BLaER1 treated with 17β-estradiol and CSF1 and Interleukin-3, amounts not matched to agents 10 nM and 100 nM (cell line): ENCODE results near the gene CD6.

Source experiments
- H3K27ac ChIP-seq, 11 experiments: shearing (Covaris generic); formaldehyde crosslinking; 2 replicates each; pipeline ENCODE4 v1.8.1; 2022
- H3K27me3 ChIP-seq, 11 experiments: shearing (Covaris generic); formaldehyde crosslinking; 2 replicates each; pipeline ENCODE4 v1.8.1; 2022
- H3K36me3 ChIP-seq, 11 experiments: shearing (Covaris generic); formaldehyde crosslinking; 2 replicates each; pipeline ENCODE4 v1.8.1; 2022
- H3K4me1 ChIP-seq, 10 experiments: shearing (Covaris generic); formaldehyde crosslinking; 2 replicates each; pipeline ENCODE4 v1.8.1; 2022
- H3K4me2 ChIP-seq, 11 experiments: shearing (Covaris generic); formaldehyde crosslinking; 2 replicates each; pipeline ENCODE4 v1.8.1; 2022
- H3K4me3 ChIP-seq, 10 experiments: shearing (Covaris generic); formaldehyde crosslinking; 2 replicates each; pipeline ENCODE4 v1.8.1; 2022
- H3K9ac ChIP-seq, 11 experiments: shearing (Covaris generic); formaldehyde crosslinking; 2 replicates each; pipeline ENCODE4 v1.8.1; 2022
- H3K9me3 ChIP-seq, 11 experiments: shearing (Covaris generic); formaldehyde crosslinking; replicated peaks in 1 of 11; 2 replicates each; pipeline ENCODE4 v1.8.1; 2022
- H4K20me1 ChIP-seq, 11 experiments: shearing (Covaris generic); formaldehyde crosslinking; 2 replicates each; pipeline ENCODE4 v1.8.1; 2022
- Cebpa-rat ChIP-seq, 11 experiments: shearing (Covaris generic); IDR thresholded peaks; 2 replicates each; pipeline ENCODE4 v1.8.1; 2022

CD6 gene

DNA sequence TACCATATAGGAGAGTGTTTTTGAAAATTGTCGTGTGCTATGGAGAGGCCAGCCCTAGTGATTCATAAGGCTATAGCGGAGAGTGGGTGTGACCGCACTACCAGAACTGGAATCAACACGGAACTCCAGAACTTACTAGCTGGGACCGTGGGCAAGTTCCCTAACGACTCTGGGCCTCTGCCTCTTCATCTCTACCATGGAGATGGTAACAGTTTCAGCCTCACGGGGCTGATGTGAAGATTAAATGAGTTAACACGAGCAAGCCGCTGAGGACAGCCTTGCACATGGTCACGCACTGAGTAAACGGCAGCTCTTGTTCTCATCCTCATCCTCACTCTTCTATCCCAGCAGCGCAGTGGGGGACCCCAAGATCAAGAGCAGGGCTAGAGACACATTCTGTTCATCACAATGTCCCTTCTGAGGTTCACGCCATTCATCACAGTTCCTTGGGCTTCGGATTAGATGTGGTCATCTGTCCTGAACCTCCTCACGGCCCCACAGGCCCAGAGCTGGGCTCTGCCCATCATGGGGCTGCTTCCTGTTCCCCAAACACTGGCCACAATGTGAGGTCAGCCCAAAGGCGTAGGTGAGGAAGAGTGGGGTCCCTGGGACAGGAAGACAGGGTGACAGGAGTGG is 83.6 kb downstream of the CD6 start:
- Histone ChIP-seq H3K4me3 (no peak overlapping the region), H3K4me2 (peak overlapping the region in 2 of 11 experiments; percentile 8 to 15; a peak in 3 of 22 replicates), H3K9ac (no peak overlapping the region), H3K27ac (no peak overlapping the region), H3K4me1 (peaks cover 17 to 30% (median 22%) of the 10 kb centered on the region in 10 experiments), H3K27me3 (peaks cover 0 to 3% (median 0%) of the 10 kb centered on the region in 11 experiments; a peak in 1 of 22 replicates), H3K9me3 (no peaks in the 10 kb centered on the region), H4K20me1 (peaks cover 0 to 3% (median 0%) of the 10 kb centered on the region in 11 experiments; a peak in 1 of 22 replicates), H3K36me3 (no peaks in the 10 kb centered on the region)
- no peak for TF ChIP-seq Cebpa-rat (IDR thresholded peaks at IDR 0.05)

DNA sequence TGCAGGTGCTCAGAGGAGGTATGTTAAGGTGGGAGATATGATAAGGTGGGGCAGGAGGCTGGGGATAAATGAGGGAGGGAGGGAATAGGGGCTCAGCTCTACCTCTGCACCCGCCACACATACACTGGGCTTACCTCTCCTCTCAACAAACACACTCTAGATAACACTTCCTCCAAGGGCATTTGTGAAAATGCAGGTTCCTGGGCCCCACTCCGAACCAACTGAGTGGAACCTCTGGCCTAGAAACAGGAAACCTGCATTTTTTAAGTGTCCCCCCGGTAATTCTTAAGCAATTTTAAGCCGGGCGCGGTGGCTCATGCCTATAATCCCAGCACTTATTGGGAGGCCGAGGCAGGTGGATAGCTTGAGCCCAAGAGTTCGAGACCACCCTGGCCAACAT is 84.3 kb downstream of the CD6 start:
- H3K4me1 ChIP-seq: peaks cover 21 to 31% (median 26%) of the 10 kb centered on the region in 10 experiments
- H3K9me3 ChIP-seq: no peaks in the 10 kb centered on the region
- no peak overlapping the region for H3K4me3 ChIP-seq
- peaks cover 0 to 3% (median 0%) of the 10 kb centered on the region in 11 experiments; a peak in 1 of 22 replicates for H3K27me3 ChIP-seq
- TF ChIP-seq Cebpa-rat (IDR thresholded peaks at IDR 0.05): no peak
- no peak overlapping the region for H3K27ac ChIP-seq
- H4K20me1 ChIP-seq: peaks cover 0 to 3% (median 0%) of the 10 kb centered on the region in 11 experiments; a peak in 1 of 22 replicates
- no peaks in the 10 kb centered on the region for H3K36me3 ChIP-seq
- H3K9ac ChIP-seq: no peak overlapping the region
- H3K4me2 ChIP-seq: no peak overlapping the region

DNA sequence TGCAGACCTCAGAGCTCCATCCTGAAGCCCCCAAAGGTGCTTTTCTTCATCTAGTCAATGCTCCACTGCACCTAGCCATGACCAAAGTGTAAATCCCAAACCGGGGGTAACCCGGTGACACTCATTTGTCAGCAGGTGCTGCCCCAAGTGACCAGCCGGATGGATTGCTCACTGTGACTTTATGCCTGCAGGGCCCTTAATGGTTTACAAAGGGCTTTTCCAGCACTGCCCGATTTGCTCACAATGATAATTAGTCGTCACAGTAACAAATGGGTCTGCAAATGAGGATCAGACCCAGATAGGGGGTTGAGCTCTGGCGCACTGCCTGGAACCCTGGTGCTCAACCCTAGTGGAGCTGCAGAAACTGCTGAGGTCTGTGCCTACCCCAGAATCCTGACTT is 85.1 kb downstream of the CD6 start:
- no peak overlapping the region for H3K4me2 ChIP-seq
- peaks cover 0 to 3% (median 0%) of the 10 kb centered on the region in 11 experiments; a peak in 1 of 22 replicates for H3K27me3 ChIP-seq

DNA sequence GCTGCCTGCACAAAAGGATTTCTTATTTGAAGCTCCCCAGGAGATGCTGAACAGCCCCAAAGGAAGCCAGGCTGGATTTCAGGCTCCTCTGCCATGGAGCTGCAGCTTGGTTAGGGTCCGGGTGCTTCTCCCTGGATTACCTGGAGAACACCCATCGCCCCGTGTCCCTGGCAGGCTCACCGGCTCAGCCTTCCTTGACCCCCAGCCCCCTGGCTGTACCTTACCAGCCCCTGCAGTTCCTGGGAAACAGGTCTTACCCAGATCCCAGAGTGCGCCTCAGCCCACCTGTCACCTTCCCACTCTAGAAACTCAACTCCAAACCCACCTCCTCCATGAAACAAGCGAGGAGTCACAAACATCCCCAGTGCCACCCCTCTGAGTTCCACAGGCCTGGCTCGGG is 85.5 kb downstream of the CD6 start:
- Histone ChIP-seq H3K36me3 (no peaks in the 10 kb centered on the region), H4K20me1 (peaks cover 0 to 3% (median 0%) of the 10 kb centered on the region in 11 experiments; a peak in 1 of 22 replicates)

More for the DNA sequence above, 85.1 kb downstream of the CD6 start:
- peaks cover 0 to 3% (median 0%) of the 10 kb centered on the region in 11 experiments; a peak in 1 of 22 replicates for H4K20me1 ChIP-seq
- no peak overlapping the region for H3K27ac ChIP-seq
- H3K4me1 ChIP-seq: peaks cover 27 to 38% (median 32%) of the 10 kb centered on the region in 10 experiments
- no peak overlapping the region for H3K9ac ChIP-seq
- no peak overlapping the region for H3K4me3 ChIP-seq
- no peaks in the 10 kb centered on the region for H3K9me3 ChIP-seq
- no peak for TF ChIP-seq Cebpa-rat (IDR thresholded peaks at IDR 0.05)
- no peaks in the 10 kb centered on the region for H3K36me3 ChIP-seq

DNA sequence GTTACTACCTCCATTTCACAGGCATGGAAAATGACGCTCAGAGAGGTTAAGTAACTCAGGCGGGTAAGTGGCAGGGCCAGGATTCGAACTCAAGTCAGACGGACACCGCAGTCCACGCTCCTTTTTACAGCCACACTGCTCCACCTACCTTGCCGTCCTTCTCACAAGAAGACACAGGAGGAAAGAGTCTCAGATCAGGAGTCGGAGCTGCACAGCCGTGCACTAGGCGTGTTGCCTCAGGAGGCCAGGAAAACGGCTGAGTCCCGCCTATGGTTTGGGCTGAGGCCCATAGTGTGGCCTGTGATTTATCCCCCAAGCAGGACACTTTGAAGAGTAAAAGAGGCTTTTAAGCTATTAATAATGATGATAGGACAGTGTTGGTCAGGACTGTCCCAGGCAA is 86.1 kb downstream of the CD6 start:
- no peaks in the 10 kb centered on the region for H3K9me3 ChIP-seq
- no peak for TF ChIP-seq Cebpa-rat (IDR thresholded peaks at IDR 0.05)
- H3K4me2 ChIP-seq: no peak overlapping the region

More for the DNA sequence above, 85.5 kb downstream of the CD6 start:
- H3K4me3 ChIP-seq: no peak overlapping the region
- H3K9me3 ChIP-seq: no peaks in the 10 kb centered on the region
- TF ChIP-seq Cebpa-rat (IDR thresholded peaks at IDR 0.05): no peak
- H3K4me2 ChIP-seq: no peak overlapping the region
- H3K9ac ChIP-seq: no peak overlapping the region
- H3K4me1 ChIP-seq: peaks cover 27 to 42% (median 35%) of the 10 kb centered on the region in 10 experiments
- H3K27me3 ChIP-seq: peaks cover 0 to 3% (median 0%) of the 10 kb centered on the region in 11 experiments; a peak in 1 of 22 replicates
- no peak overlapping the region for H3K27ac ChIP-seq

DNA sequence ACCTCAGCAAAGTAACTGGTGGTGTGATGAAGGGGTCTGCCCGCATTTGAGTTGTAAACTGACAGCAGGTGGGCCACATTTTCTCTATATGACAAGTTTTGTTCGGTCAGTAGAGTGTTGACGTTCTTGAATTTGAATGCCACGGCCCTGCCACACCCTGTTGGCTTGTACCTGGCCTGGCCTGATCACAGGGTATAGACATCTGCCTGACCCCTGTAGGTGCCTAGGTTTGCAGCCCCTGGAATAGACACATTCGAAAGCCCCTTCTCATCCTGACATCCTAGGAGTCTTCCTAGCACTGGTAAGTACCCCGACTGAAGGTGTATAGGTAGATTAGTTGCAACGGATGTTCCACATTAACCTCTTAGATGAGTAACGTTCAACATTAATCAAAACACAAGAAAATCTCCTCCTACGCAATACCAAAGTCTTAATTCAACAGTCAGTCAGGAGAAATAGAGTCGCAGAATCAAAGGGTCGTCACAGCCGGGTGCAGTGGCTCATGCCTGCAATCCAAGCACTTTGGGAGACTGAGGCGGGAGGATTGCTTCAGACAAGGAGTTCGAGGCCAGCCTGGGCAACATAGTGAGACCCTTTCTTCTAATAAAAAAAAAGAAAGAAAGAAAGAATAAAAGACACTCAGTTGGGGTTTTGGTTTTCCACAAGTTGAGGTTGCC is 87.2 kb downstream of the CD6 start:
- Histone ChIP-seq H4K20me1 (peaks cover 0 to 5% (median 0%) of the 10 kb centered on the region in 11 experiments; a peak in 1 of 22 replicates), H3K4me2 (peak overlapping the region in 2 of 11 experiments; percentile 73 to 93; a peak in 3 of 22 replicates)
- TF ChIP-seq Cebpa-rat (IDR thresholded peaks at IDR 0.05): no peak

More for the DNA sequence above, 86.1 kb downstream of the CD6 start:
- Histone ChIP-seq H3K27me3 (peaks cover 0 to 3% (median 0%) of the 10 kb centered on the region in 11 experiments; a peak in 1 of 22 replicates), H3K27ac (no peak overlapping the region), H3K36me3 (no peaks in the 10 kb centered on the region), H3K4me3 (no peak overlapping the region), H4K20me1 (peaks cover 0 to 3% (median 0%) of the 10 kb centered on the region in 11 experiments; a peak in 1 of 22 replicates), H3K9ac (no peak overlapping the region), H3K4me1 (peaks cover 23 to 45% (median 35%) of the 10 kb centered on the region in 10 experiments)

DNA sequence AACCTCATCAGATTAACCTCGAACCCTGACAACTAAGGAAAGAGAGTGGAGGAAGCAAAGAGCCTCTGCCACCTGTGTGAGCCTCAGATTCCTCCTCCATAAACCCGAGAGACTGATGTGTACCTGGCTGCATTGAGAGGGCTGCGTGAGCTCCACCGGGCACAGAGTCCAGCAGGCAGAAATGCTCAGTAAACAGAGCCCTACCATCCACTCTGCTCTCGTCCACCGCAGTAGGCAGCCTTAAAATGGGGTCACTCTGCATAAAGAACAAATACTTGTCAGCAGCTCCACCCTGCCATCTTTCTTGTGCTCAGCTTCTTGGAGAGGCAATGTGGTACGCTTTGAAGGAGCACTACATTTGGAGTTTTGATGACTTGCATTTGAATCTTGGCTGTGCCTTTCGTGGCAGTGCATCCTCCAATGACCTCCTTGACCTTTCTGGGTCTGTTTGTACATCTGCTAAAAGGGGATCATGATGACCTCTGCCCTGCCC is 87.8 kb downstream of the CD6 start:
- Histone ChIP-seq H3K4me2 (peak overlapping the region in 3 of 11 experiments; percentile 73 to 93 (median 90); a peak in 6 of 22 replicates), H3K9ac (no peak overlapping the region), H4K20me1 (peaks cover 0 to 5% (median 0%) of the 10 kb centered on the region in 11 experiments; a peak in 1 of 22 replicates), H3K4me1 (peaks cover 8 to 46% (median 23%) of the 10 kb centered on the region in 10 experiments; a peak in 19 of 20 replicates), H3K4me3 (no peak overlapping the region), H3K27ac (no peak overlapping the region), H3K36me3 (no peaks in the 10 kb centered on the region), H3K9me3 (no peaks in the 10 kb centered on the region), H3K27me3 (no peaks in the 10 kb centered on the region)
- TF ChIP-seq Cebpa-rat (IDR thresholded peaks at IDR 0.05): no peak

More for the DNA sequence above, 87.2 kb downstream of the CD6 start:
- Histone ChIP-seq H3K36me3 (no peaks in the 10 kb centered on the region), H3K27me3 (no peaks in the 10 kb centered on the region), H3K9ac (no peak overlapping the region), H3K27ac (no peak overlapping the region), H3K9me3 (no peaks in the 10 kb centered on the region), H3K4me1 (peaks cover 12 to 46% (median 25%) of the 10 kb centered on the region in 10 experiments), H3K4me3 (no peak overlapping the region)

DNA sequence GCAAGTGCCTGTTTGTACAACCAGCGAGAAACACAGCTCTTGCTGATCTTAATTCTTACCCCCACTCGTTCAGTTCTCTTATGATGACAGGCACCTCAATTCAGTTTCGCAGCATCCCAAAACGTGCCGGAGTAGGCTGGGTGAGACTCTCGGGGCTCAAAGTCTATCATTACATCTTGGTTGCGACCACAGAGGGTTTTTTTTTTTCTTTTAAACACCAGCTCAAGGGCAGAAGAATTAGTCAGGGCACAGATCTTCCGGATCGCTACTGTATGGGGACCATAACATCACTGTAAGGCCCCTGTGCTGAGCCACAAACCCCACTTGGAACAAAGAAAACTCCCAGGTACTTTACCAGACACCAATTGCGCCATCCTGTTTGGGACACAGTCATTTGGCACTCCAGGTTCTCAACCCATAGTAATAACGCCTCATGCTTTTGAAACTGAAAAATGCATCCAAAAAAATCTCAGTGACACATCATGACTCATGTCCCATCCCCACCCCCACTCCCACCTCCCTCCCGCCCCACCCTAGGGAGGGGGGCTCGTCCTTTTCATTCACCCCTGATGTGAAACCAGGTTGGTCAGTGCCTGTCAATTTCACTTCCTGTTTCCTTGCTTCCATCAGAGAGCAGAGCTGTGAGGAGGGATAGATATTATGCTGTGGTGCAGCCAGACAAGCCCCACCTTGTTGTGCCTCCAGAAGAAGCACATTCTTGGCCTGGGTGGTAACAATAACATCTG is 89.8 kb downstream of the CD6 start:
- no peaks in the 10 kb centered on the region for H3K9me3 ChIP-seq
- no peaks in the 10 kb centered on the region for H3K27me3 ChIP-seq
- peak overlapping the region in 10 of 11 experiments; percentile 40 to 88 (median 74); a peak in 20 of 22 replicates for H3K27ac ChIP-seq
- H3K9ac ChIP-seq: peak overlapping the region in 9 of 11 experiments; percentile 0 to 72 (median 51); a peak in 12 of 22 replicates
- H3K4me1 ChIP-seq: peaks cover 10 to 57% (median 26%) of the 10 kb centered on the region in 10 experiments
- TF ChIP-seq Cebpa-rat (IDR thresholded peaks at IDR 0.05): peak in 3 of 11 experiments; percentile 9 to 65 (median 35); a peak in 2 of 22 replicates
- H4K20me1 ChIP-seq: peaks cover 0 to 5% (median 0%) of the 10 kb centered on the region in 11 experiments; a peak in 1 of 22 replicates
- peak overlapping the region; percentile 16 to 93 (median 84) for H3K4me2 ChIP-seq
- H3K36me3 ChIP-seq: no peaks in the 10 kb centered on the region
- H3K4me3 ChIP-seq: peak overlapping the region in 3 of 10 experiments; percentile 9 to 31 (median 30); a peak in 5 of 20 replicates
